ENCODE results near the gene FJX1. TPM values are rescaled to one million over a fixed set of nuclear protein-coding genes. Genes with fewer than 3 reads are reported as not detected.
A peak's percentile ranks its signal among the peaks of the same experiment; 100 is the strongest.

Gene FJX1
- total RNA-seq, 6 experiments from 2014 or later, result 0.79 to 4.2 (median 1.3) TPM

- H3K27ac ChIP-seq, result peak overlapping the region in 2 of 3 donors; percentile 45 to 83
- 2% methylated on average over 10 of the region's 84 CpGs for WGBS (ENCODE audit: insufficient coverage, low coverage, low lambda C conversion rate, missing lambda C conversion rate)
- no peak for TF ChIP-seq POLR2A (IDR thresholded peaks at IDR 0.05)
- TF ChIP-seq, protein P1, sequence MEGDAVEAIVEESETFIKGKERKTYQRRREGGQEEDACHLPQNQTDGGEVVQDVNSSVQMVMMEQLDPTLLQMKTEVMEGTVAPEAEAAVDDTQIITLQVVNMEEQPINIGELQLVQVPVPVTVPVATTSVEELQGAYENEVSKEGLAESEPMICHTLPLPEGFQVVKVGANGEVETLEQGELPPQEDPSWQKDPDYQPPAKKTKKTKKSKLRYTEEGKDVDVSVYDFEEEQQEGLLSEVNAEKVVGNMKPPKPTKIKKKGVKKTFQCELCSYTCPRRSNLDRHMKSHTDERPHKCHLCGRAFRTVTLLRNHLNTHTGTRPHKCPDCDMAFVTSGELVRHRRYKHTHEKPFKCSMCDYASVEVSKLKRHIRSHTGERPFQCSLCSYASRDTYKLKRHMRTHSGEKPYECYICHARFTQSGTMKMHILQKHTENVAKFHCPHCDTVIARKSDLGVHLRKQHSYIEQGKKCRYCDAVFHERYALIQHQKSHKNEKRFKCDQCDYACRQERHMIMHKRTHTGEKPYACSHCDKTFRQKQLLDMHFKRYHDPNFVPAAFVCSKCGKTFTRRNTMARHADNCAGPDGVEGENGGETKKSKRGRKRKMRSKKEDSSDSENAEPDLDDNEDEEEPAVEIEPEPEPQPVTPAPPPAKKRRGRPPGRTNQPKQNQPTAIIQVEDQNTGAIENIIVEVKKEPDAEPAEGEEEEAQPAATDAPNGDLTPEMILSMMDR (IDR thresholded peaks at IDR 0.05), result no peak
Measured at GRCh38 chr11:35619116-35619854, 1.0 kb downstream of the FJX1 start.

GRCh38 chr11:35619855-35620640, 1.8 kb downstream of the FJX1 start:
- intact Hi-C loops (cut with DNase I), result loop anchor here (5.0 to 10.0 kb wide), 5 partner anchors 195 to 645 kb away; no protein-coding TSS in a partner anchor
- Histone ChIP-seq H3K4me3 (peak overlapping the region; percentile 39 to 60 (median 45)), H3K4me1 (peaks cover 0 to 22% (median 4%) of the 10 kb centered on the region in 4 donors), H3K36me3 (no peaks in the 10 kb centered on the region), H3K27me3 (peaks cover 0 to 5% of the 10 kb centered on the region in 2 donors), H3K27ac (peak overlapping the region in 1 of 3 donors; percentile 3), H3K9me3 (no peaks in the 10 kb centered on the region)
- ATAC-seq (peak in 3 of 4 donors; percentile 3 to 13 (median 8)), DNase-seq (peak in 1 of 3 donors; percentile 19)
- 7% methylated on average over 23 of the region's 33 CpGs for WGBS (ENCODE audit: insufficient coverage, low coverage, low lambda C conversion rate, missing lambda C conversion rate)
- TF ChIP-seq, protein P1 (IDR thresholded peaks at IDR 0.05), result no peak
- TF ChIP-seq POLR2A (IDR thresholded peaks at IDR 0.05), result no peak

More at GRCh38 chr11:35619116-35619854, 1.0 kb downstream of the FJX1 start:
- peaks cover 0 to 22% (median 4%) of the 10 kb centered on the region in 4 donors for H3K4me1 ChIP-seq
- no peaks in the 10 kb centered on the region for H3K36me3 ChIP-seq
- intact Hi-C loops (cut with DNase I), result loop anchor here (5.0 to 10.0 kb wide), 5 partner anchors 196 to 646 kb away; no protein-coding TSS in a partner anchor
- H3K4me3 ChIP-seq, result peak overlapping the region; percentile 39 to 60 (median 45)
- ATAC-seq (peak; percentile 35 to 65 (median 48)), DNase-seq (peak; percentile 40 to 63 (median 50))
- peaks cover 0 to 5% of the 10 kb centered on the region in 2 donors for H3K27me3 ChIP-seq
- no peaks in the 10 kb centered on the region for H3K9me3 ChIP-seq

GRCh38 chr11:35620795-35621194, 2.5 kb downstream of the FJX1 start:
- 49% methylated on average over 2 of the region's 2 CpGs for WGBS (ENCODE audit: insufficient coverage, low coverage, low lambda C conversion rate, missing lambda C conversion rate)

GRCh38 chr11:35621620-35622019, 3.4 kb downstream of the FJX1 start:
- intact Hi-C loops (cut with DNase I), result no loop called here
- no peak for ATAC-seq

More at GRCh38 chr11:35620795-35621194, 2.5 kb downstream of the FJX1 start:
- TF ChIP-seq, protein P1 (IDR thresholded peaks at IDR 0.05), result no peak
- no peak for TF ChIP-seq POLR2A (IDR thresholded peaks at IDR 0.05)
- no peaks in the 10 kb centered on the region for H3K36me3 ChIP-seq
- no peak for ATAC-seq
- H3K9me3 ChIP-seq, result no peaks in the 10 kb centered on the region
- peaks cover 0 to 22% (median 4%) of the 10 kb centered on the region in 4 donors for H3K4me1 ChIP-seq
- no peak overlapping the region for H3K27ac ChIP-seq
- intact Hi-C loops (cut with DNase I), result no loop called here
- H3K4me3 ChIP-seq, result no peak overlapping the region
- no peak for DNase-seq
- peaks cover 0 to 5% of the 10 kb centered on the region in 2 donors for H3K27me3 ChIP-seq

More at GRCh38 chr11:35621620-35622019, 3.4 kb downstream of the FJX1 start:
- no peaks in the 10 kb centered on the region for H3K36me3 ChIP-seq
- 60% methylated on average over 2 of the region's 2 CpGs for WGBS (ENCODE audit: insufficient coverage, low coverage, low lambda C conversion rate, missing lambda C conversion rate)
- peaks cover 0 to 5% of the 10 kb centered on the region in 2 donors for H3K27me3 ChIP-seq
- no peak overlapping the region for H3K27ac ChIP-seq
- H3K9me3 ChIP-seq, result no peaks in the 10 kb centered on the region
- no peak for DNase-seq
- no peak overlapping the region for H3K4me3 ChIP-seq
- TF ChIP-seq, protein P1 (IDR thresholded peaks at IDR 0.05), result no peak
- no peak for TF ChIP-seq POLR2A (IDR thresholded peaks at IDR 0.05)
- peaks cover 0 to 20% (median 4%) of the 10 kb centered on the region in 4 donors for H3K4me1 ChIP-seq
